ENCODE measurements around the gene BPIFB2.
A peak's percentile ranks its signal among the peaks of the same experiment; 100 is the strongest.
"Not testable (repeated sequence)": the region's sequence is repeated elsewhere in the genome, so short reads cannot be mapped to it uniquely, and the experiment has no call there.

Gene BPIFB2

DNA sequence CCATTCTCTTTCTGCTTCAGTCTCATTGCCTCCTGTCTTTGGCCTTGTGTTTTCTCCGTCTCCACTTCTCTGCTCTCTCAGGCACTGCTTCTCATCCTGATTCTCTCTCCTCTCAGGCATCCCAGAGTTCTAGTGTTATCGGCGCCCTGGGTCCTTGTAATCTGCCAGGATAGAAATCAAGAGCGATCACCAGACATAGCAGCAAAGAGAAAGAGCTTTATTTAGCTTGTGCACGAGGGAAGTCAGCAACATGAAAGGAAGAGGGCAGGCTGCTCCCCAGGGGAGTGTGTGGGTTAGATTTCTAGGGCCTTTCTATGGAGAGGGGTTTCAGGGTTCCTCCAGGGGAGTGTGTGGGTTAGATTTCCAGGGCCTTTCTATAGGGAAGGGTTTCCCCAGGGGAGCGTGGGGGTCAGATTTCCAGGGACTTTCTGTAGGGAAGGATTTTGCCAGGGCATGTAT lies 35.8 kb upstream of the BPIFB2 start:
- DNase-seq, result no peak

DNA sequence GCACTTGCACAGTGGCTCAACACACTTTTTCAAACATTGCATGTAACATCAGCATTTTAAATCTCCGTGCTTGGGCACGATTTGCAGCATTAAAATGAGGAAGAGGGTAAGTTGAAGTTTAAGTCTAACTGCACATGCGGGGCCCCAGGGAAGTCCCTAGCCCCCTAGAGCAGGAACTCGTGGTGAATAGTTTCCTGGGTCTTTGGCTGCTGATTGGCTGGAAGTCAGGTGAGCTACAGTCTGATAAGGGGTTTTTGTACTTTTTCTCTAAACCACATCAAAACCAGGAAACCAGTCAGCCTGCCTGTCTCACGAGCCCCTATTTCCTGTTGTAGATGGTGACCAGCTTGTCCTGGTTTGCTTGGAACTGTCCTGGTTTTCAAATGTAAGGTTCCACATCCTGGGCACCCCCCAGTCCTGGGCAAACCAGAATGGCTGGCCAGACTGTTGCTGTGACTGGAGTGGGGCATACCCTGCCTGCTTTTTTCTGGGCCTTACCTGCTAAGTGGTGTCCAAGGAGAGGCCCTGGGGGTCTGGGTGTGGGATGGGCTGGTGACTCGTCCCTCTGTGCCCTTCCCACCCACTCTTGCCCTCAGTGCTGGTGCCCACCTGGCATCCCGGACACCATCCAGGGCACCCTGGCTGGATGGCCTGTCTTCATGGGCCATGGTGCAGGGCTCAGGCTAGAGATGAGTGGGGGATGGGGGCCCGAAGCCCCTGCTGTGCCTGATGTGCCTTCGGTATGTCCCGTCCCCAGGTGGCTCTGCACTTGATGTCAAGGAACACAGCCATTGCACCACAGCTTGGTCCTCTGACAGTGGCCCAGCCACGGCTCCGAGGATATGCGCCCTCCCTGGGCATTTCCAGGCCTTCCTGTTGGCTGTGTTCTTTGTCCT lies 35.1 kb upstream of the BPIFB2 start:
- no peak for DNase-seq

DNA sequence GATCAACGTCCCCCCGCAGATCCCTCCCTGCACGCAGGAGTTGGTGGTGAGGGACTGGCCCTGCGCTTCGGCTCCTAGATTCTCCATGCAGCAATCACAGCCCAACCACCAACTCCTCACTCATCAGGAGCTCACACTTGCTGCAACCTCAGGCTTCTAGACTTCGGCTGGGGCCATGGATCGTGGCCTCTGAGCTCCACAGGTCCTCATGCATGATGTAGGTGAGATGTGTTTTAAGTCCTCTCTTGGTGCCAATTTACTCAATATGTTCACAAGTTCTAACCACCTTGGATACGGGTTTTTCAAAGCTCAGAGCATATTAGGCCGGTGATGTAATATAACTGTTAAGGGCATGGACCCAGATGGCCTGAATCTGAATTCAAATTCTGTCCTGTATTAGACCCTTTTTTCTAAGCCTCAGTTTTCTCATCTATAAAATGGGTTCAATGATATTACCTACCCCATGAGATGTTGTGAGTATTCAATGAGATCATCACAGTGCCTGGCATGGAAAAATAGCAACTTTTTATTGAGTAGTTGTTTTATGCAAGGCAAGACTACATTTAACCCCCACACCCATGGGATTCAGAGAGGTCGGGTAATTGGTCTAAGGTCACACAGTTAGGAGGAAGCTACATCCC lies 34.3 kb upstream of the BPIFB2 start:
- DNase-seq, result no peak

DNA sequence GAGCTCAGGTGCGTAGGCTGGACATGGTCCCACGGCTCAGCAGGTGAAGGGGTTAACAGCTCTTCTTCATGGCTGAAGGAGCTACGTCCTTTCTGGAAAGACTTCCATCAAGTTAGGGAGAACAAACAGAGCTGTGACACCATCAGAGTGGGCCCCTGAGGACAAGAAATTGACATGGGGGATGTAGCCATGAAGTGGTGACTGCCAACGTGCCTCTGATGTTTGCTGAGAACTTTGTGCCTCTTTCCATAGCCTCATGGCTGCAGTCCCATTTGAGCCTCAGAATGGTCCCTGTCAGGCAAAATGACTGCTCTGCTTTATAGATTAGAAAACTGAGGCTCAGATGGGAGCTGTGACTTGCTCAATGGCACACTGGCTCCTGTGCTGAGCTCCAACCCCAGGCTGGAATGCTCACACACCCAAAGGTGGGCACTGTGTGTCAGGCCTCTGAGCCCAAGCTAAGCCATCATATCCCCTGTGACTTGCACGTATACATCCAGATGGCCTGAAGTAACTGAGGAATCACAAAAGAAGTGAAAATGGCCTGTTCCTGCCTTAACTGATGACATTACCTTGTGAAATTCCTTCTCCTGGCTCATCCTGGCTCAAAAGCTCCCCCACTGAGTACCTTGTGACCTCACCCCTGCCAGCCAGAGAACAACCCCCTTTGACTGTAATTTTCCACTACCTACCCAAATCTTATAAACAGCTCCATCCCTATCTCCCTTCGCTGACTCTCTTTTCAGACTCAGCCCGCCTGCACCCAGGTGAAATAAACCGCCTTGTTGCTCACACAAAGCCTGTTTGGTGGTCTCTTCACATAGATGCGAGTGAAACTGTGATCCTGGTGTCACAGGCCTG lies 33.1 kb upstream of the BPIFB2 start:
- not testable (repeated sequence) for DNase-seq

DNA sequence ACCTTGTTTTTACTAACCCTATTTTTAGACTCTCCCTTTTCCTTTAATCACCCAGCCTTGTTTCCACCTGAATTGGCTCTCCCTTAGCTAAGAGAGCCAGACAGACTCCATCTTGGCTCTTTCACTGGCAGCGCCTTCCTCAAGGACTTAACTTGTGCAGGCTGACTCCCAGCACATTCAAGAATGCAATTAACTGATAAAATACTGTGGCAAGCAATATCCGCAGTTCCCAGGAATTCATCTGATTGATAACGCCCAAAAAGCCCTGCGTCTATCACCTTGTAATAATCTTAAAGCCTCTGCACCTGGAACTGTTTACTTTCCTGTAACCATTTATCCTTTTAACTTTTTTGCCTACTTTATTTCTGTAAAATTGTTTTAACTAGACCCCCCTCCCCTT lies 32.4 kb upstream of the BPIFB2 start:
- DNase-seq, result not testable (repeated sequence)

DNA sequence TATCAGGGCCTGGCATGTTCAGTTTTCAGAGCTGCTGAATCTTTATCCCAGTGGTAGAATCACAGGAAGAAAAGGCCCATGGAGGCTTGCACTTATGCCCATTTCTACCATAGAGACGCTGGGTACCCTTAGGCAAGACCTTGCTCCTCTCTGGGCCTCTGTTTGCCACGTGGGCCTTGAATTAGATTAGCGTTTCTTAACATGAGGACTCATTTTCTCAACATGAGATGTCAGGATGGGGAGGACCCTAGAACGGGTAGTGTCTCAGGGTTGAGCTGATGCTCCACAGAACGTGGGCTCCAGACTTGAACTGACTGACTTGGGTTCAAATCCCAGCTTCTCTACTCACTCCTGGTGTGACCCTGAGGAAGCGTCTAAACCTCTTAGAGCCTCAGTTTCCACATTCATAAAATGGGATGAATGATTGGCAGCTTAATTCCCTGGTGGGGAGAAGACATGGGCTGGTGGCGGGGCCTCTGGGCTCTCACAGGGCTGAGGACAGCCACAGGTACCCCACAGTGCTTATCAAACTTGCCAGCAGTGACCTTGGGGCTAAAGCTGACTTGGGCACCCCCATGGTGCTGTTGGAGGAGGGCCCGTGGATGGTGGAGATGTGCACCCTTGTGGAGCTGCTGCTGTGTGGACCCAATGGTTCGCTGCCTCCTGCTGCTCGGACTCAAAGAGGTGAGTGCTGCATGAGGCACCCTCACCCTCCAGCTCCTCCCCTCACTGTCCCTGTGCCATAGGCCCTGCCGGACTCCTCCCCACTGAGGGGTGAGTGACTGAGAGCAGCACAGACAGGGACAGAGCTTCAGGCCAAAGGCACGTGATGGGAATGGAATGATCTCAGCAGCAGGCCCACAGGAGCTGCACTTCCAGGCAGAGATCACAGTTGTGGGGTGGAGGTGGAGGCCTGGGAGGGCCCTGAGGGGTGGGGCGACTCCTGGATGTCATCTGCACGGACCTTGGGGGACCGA lies 31.5 kb upstream of the BPIFB2 start:
- no peak for DNase-seq

DNA sequence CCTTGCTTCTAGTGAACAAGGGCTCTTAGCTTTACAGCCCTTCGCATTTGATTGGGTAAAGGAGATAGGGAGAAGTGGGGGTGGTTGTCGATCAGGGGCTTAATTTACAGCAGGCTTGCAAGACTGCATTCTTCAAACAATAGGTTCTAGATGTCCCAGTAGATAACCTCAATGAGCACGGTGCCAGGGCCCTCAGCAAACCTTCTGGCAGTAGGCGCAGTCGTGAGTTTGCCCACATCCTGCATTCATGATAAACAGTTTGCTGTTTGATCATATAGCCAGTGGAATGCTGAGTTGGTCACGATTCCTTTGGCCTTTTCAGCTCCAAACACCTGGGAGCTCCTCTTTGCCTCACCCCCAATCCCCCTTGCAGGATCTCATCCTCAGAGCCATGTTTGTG lies 30.8 kb upstream of the BPIFB2 start:
- DNase-seq, result no peak

DNA sequence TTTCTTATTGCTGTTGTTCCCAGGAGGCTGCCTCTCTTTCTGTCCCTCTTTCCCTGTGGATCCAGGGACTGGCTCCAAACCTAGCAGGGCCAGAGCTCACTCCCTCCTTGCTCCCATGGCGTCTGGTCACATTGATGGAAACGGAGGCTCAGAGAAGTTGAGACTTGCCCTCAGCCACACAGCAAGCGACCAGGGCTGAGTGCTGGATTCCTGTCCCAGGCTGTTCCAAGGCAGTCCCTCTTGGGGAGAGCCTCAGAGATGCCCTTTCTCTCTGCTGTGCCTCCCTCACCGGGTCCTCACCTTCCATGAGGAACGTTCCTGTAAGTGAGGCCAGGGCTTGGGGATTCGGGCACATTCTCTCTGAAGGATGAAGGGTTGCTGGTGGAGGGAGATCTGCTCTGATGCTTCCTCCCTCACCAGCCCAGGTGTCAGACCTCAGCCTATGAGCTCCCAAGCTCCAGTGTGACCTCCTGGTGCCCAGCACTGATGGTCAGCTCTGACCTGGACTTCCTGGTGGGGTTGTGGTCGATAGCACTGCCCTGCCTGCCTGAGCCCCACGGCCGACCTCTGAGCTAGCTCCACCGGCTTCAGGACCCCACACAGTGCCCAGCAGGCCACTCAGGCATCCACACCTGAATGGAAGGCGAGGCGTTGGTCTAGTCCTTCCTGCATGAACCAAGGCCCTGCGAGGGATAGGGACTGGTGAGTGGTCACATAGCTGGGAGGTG lies 30.1 kb upstream of the BPIFB2 start:
- no peak for DNase-seq

DNA sequence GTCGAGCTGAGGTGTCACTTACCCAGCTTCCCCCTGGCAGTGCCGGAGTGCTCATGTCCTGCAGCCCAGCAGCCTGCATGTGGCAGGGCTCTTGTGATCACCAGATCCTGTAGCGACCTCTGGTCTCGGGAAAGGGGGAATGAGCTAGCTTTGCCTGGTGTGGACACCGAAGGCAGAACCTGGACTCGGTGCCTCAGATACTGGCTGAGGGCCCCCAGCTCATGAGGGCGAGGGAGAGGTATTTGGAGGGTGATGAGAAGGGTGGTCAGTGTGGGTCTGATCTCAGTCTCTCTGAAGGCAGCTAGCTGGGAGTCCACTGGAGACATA lies 29.5 kb upstream of the BPIFB2 start:
- no peak for DNase-seq

DNA sequence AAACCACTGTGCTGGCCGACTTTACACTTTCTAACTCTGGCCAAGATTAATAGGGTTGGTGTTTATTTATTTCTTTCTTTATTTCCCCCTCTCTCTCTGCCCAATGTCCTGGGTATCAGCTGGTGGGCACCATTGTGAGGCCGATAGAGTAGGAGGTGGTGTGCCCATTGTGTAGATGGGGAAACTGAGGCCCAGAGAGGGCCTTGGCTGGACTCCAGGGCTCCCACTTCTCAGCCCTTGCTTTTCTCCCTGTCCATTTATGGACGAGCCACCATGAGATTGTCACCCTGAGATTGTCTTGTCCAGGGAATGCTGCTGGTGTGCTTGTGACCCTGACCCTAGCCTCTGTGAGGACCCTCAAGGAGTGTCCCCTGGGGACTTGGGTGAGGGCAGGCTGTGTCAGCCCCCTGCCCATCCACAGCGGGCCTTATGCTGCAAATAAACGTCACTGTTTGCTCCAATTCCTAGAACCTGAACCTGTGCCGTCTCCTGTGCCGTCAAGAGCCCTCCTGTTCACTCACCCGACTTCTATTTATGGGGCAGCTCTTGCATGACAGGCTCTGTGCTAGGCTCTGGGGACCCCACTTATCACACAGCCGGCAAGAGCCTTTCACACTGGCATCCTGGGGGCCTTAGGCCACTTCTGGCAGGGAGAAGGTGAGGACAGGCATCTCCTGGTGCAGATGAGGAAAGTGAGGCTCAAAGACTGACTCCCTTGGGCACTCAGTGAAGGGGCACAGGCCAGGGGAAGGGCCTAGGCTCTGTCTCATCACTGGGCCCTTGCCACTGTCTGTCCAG lies 28.1 kb upstream of the BPIFB2 start:
- DNase-seq, result no peak

DNA sequence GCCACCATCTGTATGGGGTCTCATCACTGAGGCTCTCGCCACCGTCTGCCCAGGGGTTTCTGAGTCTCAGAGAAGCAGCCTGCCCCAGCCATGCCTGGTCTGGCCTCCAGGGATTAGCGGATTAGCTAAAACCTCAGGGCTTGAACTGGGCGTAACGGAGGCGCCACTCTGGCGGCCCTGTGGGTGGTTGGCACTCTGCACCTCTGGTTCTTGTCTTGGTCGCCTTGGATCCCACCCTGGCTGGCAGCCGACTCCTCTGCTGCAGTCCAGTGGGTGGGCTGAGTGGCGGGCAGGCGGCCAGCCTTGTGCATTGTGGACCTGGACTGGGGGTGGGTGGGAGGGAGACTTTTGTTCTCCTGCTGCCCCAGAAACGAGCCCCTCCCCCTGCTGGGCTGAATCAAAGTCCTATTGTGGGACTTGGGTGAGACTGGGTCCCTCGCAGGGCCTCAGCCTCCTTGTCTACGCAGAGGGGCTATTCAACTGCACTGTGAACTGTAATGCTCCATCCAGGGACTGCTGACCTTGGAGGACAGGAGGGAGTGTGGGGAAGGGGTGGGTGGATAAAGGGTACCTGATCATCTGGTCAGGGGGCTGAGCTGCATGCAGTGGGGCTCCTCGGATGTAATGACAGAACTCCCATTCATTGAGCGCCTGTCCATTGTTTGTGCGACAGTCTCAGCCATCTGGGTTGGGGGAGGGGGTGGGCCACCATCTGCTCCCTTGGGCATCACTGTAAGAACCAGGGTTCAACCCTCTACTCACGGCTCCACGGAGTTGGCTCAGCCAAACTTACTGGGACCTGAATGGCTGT lies 27.2 kb upstream of the BPIFB2 start:
- no peak for DNase-seq

DNA sequence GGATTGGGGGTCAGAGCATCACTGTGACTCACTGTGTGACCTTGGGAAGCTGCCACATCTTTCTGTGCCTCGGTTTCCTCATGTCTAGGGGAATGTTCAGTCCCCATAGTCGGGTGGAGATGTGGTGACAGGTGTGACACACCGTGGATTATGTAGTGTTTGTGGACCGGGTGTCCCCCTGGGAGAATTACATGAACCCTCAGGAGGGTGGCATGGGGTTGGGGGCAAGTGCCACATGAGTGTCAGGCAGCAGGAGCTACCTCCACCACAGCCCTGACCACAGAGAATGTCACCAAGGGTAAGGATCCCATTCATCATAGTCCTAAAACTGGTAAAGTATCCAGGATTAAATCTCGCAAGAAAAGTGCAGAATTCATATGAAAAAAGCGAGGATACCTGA lies 26.5 kb upstream of the BPIFB2 start:
- DNase-seq, result no peak

DNA sequence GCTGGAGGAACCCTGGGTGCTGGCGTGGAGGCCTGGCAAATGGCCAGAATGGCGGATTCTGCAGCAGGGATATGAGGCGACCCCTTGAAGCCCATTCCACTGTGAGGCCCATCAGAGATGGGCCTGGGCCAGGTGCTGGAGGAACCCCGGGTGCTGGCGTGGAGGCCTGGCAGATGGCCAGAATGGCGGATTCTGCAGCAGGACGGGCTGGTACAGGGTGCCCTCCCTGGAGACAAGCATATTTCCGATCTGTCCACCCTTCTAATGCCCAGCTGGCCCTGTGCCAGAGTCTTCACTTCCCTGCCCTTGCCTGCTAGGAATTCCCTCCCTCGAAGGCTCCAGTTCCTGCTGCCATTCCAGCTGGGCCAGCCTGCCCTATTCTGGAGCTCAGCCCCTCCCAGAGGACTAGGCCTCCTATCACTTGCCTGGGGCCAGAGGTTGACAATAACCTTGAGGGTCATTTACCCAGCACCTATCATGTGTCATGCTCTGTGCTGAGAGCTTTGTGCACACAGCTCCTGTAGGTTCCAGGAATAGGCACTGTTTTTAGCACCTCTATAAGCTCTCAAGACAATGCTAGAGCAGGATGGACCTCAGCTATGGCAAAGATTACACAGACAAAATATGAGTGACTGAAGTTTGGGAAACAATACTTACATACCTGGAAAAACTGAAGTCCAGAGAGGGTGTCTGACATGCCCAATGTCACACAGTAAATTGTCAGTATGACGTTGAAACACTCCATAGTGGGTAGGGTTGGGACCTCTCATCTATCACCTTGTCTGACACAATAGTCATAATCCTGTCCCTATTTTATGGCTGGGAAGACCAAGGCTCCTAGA lies 24.7 kb upstream of the BPIFB2 start:
- DNase-seq, result peak; percentile 75

DNA sequence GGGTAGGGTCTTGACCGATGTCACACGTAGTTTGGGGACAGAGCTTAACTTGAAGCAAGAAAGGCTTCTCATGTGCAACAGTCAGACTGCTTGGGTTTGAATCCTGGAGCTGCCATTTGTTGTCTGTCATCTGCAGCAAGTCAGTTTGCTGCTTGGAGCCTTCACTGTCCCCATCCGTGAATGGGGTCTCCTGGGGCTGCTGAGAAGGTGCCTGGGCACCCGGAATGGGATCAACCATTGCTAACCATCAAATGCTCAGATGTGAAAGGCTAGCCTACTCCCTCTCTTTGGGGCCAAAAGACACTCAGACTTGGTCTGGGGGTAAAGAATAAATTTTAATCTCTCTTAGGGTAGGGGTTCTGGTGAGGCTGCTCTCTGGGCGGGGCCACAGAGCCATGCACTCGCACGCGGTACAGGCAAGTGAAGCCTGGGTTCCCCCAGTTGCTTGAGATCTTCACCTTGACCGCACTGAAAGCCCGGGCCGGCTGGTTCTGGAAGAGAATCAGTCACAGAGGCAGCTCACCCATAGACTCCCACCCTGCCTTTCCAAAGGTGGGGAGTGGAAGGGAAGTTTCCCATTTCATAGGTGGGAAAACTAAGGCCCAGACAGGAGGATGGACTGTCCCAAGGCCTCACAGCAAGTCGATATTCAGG lies 23.9 kb upstream of the BPIFB2 start:
- DNase-seq, result no peak

DNA sequence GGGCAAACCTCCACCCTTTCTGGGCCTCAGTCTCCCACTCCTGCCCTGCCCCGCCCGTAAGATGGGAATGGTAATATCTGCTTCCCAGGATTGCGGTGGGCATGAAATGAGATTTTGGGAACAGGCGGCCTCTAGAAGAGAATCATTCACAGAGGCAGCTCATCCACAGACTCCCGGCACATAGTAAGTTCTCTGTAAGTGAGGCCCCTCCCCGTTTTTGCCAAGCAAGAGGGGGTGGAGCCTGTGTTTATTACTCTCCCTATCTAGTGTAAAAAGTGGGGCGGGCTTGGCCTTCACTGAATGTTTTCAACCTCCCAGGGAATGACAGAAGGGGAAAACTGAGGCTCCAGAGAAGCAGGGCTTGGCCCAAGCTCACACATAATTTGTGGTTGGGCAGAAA lies 23.3 kb upstream of the BPIFB2 start:
- DNase-seq, result no peak

DNA sequence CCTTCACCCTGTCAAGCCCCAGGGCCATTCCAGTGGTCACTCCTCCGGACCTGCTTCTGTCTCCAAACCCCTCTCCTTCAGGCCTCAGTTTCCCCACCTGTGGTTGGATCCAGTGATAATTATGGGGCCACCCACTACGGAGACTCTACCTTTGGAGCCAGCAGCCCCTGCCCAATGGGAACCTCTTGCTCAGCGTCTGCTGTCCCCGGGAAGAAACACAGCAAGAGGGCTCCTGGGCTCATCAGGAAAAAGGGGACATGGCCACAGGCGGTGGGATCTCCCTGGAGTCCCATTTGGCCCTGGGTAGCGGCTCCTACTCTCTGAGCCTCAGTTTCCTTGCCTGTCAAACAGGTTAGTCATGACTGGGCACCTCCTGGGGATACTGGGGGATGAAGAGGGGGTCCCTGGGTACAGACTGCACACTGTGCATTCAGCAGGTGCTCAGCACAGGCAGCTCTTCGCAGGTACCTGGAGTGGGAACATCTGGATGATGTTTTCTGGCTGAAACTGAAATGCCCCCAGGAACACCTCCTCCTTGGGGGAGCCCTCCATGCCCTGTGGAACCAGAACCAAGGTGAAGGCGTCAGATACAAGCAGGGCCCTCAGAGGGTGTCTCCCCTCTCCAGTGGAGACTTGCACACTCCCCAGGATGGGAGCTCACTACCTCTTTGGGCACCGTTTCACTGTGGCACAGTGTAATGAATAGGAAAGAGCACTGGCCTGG lies 22.7 kb upstream of the BPIFB2 start:
- DNase-seq, result no peak

DNA sequence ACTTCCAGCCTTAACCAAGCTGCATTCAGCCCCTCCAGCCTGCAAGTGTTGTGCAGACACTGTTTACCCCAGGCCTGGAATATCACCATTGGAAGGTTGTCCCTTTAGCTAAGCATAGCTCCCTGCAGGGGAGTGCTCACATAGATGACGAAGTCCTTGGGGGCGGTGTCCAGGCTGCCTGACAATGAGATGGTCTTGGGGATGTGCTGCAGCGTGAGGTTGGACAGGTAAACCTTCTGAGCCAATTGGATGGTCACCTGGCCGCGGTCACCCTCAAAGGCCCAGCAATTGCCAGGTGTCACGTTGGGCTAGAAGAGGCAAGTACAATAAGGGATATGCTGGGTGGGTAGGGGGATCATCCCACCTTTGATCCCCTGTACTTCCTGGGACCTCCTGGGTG lies 21.9 kb upstream of the BPIFB2 start:
- DNase-seq, result no peak

All from NCI-H2029 (cell line).